Urinary bladder (tissue), 4 donors: ENCODE measurements around the gene ICAM1. TPM values are rescaled to one million over a fixed set of nuclear protein-coding genes. Genes with fewer than 3 reads are reported as not detected.

Source experiments
- DNase-seq: peaks from one replicate; pipeline ENCODE4 v3.0.0-alpha.2; 2015; ENCODE audit errors: extremely low spot score
- H3K27ac ChIP-seq: one replicate; pipeline ENCODE4 v1.5.1; 2013; ENCODE audit warnings: low read depth, mild to moderate bottlenecking, moderate library complexity
- H3K36me3 ChIP-seq: one replicate; pipeline ENCODE4 v1.6.1; 2013; ENCODE audit warnings: mild to moderate bottlenecking, moderate library complexity; ENCODE audit not compliant: insufficient read depth
- H3K4me1 ChIP-seq: one replicate; pipeline ENCODE4 v1.6.1; 2013; ENCODE audit warnings: mild to moderate bottlenecking, moderate library complexity; ENCODE audit not compliant: insufficient read depth
- H3K4me3 ChIP-seq: one replicate; pipeline ENCODE4 v1.5.1; 2013; ENCODE audit warnings: low read depth, low read length
- WGBS: extraction: QIAGEN DNeasy Blood & Tissue Kit; methylation state at CpG from one replicate; pipeline ENCODE4 v1.1.7; 2013; 5-methylcytosine and 5-hydroxymethylcytosine counted together
- polyA plus RNA-seq: library from polyadenylated mRNA; stranded (reverse); fragments of 200-250 nt; gene quantifications from one replicate; pipeline ENCODE4 v1.2.3, GENCODE V29; 2013
- total RNA-seq: library from RNA; depleted of rRNA; stranded (reverse); fragments of >200 nt; gene quantifications from one replicate; pipeline ENCODE4 v1.2.3, GENCODE V29; 2014
- donor health status: healthy with polysubstance abuse.
- donor health status: healthy.

ICAM1 gene
- total and polyA plus RNA-seq, 2 donors, result 7.7 to 26.4 TPM

DNA sequence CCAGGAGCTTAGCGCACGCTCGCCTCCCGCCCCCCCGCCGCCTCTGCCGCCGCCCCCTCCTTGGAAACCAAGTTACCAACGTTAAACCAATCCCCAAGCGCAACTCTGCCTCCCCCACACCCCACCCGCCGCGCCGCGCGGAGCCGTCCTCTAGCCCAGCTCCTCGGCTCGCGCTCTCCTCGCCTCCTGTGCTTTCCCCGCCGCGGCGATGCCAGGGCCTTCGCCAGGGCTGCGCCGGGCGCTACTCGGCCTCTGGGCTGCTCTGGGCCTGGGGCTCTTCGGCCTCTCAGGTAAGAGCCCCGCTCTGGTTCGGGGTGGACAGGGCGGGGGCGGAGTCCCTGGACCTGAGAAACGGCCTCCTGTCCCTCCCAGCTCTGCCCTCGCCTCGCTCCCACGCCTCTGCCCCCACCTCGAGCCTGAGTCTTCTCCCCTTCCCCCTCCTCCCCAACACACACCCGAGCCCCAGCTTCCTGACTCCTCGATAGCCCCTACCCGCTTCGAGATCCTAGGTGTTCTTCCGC, 19.0 kb downstream of the ICAM1 start, which contains the start of gene ICAM5:
ICAM5 (plus strand) TSS at position 117 of the 521 bp plus-strand sequence; CDS start at position 209, 92 bp downstream.
- Histone ChIP-seq H3K4me3 (peak within 1 kb of the TSS; percentile 30), H3K27ac (no peak within 1 kb of the TSS), H3K4me1 (peaks cover 4% of the 10 kb centered on the region), H3K36me3 (no peaks in the 10 kb centered on the region)
- 1% methylated on average over 45 of the region's 45 CpGs for WGBS
- no peak for DNase-seq

DNA sequence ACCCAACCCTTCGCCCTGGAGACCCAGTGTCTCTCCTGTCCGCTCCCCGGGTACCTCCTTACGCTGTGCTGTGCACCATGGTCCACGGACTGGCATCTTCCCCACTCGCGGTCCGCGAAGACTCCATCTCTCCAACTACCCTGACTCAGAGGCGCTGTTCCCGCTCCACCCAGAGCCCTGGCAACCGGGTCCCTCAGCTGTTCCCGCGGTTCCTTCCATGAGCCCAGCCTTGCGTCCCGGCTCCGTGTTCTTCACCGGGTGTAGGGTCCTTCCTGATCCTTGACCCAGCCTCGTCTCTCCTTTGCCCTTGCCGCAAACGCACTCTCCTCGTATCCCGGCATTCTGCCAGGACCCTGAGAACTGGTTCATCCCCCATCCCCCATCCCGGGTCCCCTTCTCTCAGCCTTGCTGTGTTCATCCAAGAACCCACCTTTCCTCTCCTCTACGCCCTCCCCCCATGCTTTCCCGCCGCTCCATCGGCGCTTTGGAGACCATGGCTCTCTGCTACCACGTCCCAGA, 19.5 kb downstream of the ICAM1 start:
- DNase-seq, result no peak
- H3K4me3 ChIP-seq, result peak overlapping the region; percentile 29
- WGBS, result 2% methylated on average over 30 of the region's 30 CpGs

GRCh38 chr19:10290876-10291553, 20.1 kb downstream of the ICAM1 start:
- no peak for DNase-seq
- H3K4me1 ChIP-seq, result peaks cover 4% of the 10 kb centered on the region
- no peaks in the 10 kb centered on the region for H3K36me3 ChIP-seq
- H3K27ac ChIP-seq, result no peak overlapping the region
- under 1% methylated on average over 57 of the region's 57 CpGs for WGBS
- peak overlapping the region; percentile 30 for H3K4me3 ChIP-seq

More for the DNA sequence above, 19.5 kb downstream of the ICAM1 start:
- no peaks in the 10 kb centered on the region for H3K36me3 ChIP-seq
- peaks cover 4% of the 10 kb centered on the region for H3K4me1 ChIP-seq
- no peak overlapping the region for H3K27ac ChIP-seq

GRCh38 chr19:10291554-10292205, 20.8 kb downstream of the ICAM1 start:
- Histone ChIP-seq H3K4me3 (peak overlapping the region; percentile 30), H3K4me1 (peaks cover 4% of the 10 kb centered on the region), H3K36me3 (no peaks in the 10 kb centered on the region), H3K27ac (no peak overlapping the region)
- 2% methylated on average over 49 of the region's 49 CpGs for WGBS
- no peak for DNase-seq

DNA sequence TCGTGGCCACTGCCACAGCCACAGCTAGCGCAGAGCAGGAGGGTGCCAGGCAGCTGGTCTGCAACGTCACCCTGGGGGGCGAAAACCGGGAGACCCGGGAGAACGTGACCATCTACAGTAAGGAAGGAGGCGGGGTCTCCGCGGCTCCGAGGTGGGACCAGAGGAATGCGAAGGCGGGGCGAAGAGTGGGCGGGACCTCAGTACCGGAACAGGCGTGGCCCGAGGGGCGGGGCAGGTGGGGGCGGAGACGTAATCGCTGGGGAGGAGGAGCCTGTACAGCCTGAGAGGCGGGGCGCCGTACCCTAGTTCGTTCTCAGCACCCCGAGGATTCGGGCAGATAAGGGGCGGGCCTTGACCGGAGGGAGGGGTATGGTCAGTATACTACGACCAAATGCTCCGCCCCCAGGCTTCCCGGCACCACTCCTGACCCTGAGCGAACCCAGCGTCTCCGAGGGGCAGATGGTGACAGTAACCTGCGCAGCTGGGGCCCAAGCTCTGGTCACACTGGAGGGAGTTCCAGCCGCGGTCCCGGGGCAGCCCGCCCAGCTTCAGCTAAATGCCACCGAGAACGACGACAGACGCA, 21.4 kb downstream of the ICAM1 start:
- Histone ChIP-seq H3K36me3 (no peaks in the 10 kb centered on the region), H3K4me1 (peaks cover 4% of the 10 kb centered on the region), H3K4me3 (peak overlapping the region; percentile 11), H3K27ac (no peak overlapping the region)
- no peak for DNase-seq
- 1% methylated on average over 45 of the region's 45 CpGs for WGBS

DNA sequence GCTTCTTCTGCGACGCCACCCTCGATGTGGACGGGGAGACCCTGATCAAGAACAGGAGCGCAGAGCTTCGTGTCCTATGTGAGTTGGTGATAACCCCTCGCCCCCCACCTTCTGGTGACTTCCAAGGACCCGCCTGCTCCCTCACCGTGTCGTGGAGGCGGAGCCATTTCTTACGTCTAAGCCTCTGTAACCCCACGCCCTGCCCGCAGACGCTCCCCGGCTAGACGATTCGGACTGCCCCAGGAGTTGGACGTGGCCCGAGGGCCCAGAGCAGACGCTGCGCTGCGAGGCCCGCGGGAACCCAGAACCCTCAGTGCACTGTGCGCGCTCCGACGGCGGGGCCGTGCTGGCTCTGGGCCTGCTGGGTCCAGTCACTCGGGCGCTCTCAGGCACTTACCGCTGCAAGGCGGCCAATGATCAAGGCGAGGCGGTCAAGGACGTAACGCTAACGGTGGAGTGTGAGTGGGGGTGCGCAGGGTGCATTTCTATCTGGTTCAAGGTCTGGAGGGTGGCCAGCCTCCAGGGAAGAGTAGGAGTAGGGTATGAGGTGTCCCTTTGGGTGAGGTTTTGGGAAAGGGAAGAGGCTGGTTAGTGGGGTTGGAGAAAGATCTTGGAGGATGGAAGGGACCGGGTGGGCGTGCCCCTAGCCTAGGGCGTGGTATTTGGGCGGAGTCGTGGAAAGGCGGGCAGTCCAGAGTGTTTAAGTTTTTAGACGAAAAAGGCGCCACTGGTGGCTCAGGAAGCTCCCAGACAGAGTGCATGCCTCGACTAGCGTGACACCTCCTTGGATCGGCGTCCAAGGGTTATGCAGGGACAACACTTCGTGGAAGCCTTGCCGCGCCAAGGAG, 22.1 kb downstream of the ICAM1 start:
- H3K4me1 ChIP-seq, result peaks cover 4% of the 10 kb centered on the region
- no peak overlapping the region for H3K27ac ChIP-seq
- no peak for DNase-seq
- H3K36me3 ChIP-seq, result no peaks in the 10 kb centered on the region
- H3K4me3 ChIP-seq, result no peak overlapping the region
- WGBS, result 15% methylated on average over 56 of the region's 56 CpGs

- no peak overlapping the region for H3K4me3 ChIP-seq
- H3K27ac ChIP-seq, result no peak overlapping the region
- WGBS, result 17% methylated on average over 49 of the region's 49 CpGs
- DNase-seq, result no peak
- H3K4me1 ChIP-seq, result peaks cover 4% of the 10 kb centered on the region
- H3K36me3 ChIP-seq, result no peaks in the 10 kb centered on the region
These were observed 22.9 kb downstream of the ICAM1 start for GRCh38 chr19:10293637-10294367.

- H3K4me1 ChIP-seq, result peaks cover 3% of the 10 kb centered on the region
These were observed 23.4 kb downstream of the ICAM1 start for GRCh38 chr19:10294368-10294697.

GRCh38 chr19:10295305-10295846, 24.5 kb downstream of the ICAM1 start:
- no peak for DNase-seq
- H3K4me3 ChIP-seq, result peak overlapping the region; percentile 19
- 2% methylated on average over 48 of the region's 48 CpGs for WGBS

More at GRCh38 chr19:10294368-10294697, 23.4 kb downstream of the ICAM1 start:
- no peak overlapping the region for H3K27ac ChIP-seq
- no peaks in the 10 kb centered on the region for H3K36me3 ChIP-seq
- 12% methylated on average over 25 of the region's 25 CpGs for WGBS
- DNase-seq, result no peak
- H3K4me3 ChIP-seq, result no peak overlapping the region

GRCh38 chr19:10295847-10296591, 25.1 kb downstream of the ICAM1 start:
- no peak for DNase-seq
- 3% methylated on average over 58 of the region's 58 CpGs for WGBS
- H3K27ac ChIP-seq, result no peak overlapping the region
- H3K4me3 ChIP-seq, result no peak overlapping the region
- no peaks in the 10 kb centered on the region for H3K36me3 ChIP-seq
- no peaks in the 10 kb centered on the region for H3K4me1 ChIP-seq

More at GRCh38 chr19:10295305-10295846, 24.5 kb downstream of the ICAM1 start:
- Histone ChIP-seq H3K36me3 (no peaks in the 10 kb centered on the region), H3K4me1 (no peaks in the 10 kb centered on the region), H3K27ac (no peak overlapping the region)

DNA sequence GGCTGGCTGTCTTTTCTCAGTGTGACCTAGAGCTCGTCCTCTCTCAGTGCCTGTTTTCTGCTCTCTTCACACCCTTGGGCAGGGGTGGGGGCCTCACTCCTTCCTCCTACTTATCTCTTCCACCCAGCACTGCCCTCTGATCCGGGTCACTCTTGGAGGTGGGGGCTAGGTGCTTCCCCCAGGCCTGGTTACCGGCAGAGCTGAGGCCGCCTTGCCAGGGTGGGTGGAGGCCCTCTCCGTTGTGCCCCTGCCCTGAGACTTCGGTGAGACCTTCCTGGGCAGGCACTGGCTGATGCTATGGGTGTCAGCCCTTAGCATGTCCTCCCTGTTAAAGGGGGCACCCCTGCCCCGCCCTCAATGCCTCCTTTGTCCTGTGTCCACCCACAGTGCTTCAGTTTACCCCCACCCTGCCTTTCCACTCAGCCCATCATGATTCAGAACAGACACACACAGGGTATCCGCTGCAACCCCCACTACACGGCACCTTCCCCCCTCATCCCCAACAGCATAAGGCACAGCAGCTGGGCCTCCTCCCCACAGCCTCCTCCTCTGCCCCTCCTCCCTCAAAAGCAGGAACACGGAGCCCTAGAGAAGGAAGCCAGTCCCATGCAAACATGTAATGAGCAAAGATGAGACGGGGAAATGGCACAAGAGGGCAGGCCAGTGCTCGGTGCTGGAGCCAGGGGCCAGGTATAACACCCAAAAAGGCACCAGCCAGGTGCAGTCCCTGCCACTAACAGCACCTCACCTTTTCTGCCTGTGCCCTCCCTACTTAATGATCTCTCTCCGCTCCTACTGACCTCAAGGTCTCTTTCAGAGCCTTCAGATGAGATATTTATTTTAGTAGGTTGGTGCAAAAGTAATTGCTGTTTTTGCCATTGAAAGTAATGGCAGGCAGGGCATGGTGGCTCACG, 28.9 kb downstream of the ICAM1 start:
- no peaks in the 10 kb centered on the region for H3K36me3 ChIP-seq
- no peak for DNase-seq
- no peak overlapping the region for H3K27ac ChIP-seq
- WGBS, result 43% methylated on average over 14 of the region's 14 CpGs
- no peak overlapping the region for H3K4me3 ChIP-seq
- no peaks in the 10 kb centered on the region for H3K4me1 ChIP-seq
